ENCODE measurements around the gene INTU.
"Not testable (repeated sequence)": the region's sequence is repeated elsewhere in the genome, so short reads cannot be mapped to it uniquely, and the experiment has no call there.

Gene INTU

DNA sequence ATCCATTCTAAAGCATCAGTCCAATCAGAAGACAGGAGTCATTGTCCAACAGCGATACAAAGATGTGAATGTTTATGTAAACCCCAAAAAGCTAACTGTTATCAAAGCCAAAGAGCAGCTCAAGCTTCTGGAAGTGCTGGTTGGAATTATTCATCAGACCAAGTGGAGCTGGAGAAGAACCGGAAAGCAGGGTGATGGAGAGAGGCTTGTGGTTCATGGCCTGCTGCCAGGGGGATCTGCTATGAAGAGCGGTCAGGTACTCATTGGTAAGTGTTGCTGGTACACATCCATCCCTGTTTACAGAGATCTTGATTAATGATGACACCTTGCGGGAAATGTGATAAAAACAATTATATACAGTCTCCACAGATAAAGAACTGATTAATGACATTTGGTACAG, 11.0 kb downstream of the INTU start:
- no peak for DNase-seq (ENCODE audit: low spot score)

DNA sequence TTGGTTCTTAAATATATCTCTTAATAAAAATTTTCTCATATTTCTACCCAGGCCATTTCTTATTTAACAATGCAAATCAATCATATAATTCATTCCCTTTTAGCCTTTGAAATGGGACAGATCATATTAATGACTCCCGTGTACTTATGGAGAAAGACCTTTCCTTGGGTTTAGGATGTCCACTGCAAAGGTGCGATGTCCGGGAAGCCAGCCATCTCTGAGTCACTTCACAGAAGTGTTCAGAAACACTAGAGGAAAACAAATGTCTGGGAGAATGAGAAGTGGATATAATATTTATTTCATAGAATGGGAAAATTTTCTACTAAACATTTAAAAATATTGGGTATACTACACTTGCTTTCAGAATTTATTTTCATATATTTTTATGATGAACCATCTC, 15.3 kb downstream of the INTU start:
- no peak for DNase-seq (ENCODE audit: low spot score)

DNA sequence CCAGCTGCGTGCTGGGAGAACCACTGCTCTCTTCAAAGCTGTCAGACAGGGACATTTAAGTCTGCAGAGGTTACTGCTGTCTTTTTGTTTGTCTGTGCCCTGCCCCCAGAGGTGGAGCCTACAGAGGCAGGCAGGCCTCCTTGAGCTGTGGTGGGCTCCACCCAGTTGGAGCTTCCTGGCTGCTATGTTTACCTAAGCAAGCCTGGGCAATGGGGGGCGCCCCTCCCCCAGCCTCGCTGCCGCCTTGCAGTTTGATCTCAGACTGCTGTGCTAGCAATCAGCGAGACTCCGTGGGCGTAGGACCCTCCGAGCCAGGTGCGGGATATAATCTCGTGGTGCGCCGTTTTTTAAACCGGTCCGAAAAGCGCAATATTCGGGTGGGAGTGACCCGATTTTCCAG, 22.8 kb downstream of the INTU start:
- DNase-seq (ENCODE audit: low spot score): not testable (repeated sequence)

DNA sequence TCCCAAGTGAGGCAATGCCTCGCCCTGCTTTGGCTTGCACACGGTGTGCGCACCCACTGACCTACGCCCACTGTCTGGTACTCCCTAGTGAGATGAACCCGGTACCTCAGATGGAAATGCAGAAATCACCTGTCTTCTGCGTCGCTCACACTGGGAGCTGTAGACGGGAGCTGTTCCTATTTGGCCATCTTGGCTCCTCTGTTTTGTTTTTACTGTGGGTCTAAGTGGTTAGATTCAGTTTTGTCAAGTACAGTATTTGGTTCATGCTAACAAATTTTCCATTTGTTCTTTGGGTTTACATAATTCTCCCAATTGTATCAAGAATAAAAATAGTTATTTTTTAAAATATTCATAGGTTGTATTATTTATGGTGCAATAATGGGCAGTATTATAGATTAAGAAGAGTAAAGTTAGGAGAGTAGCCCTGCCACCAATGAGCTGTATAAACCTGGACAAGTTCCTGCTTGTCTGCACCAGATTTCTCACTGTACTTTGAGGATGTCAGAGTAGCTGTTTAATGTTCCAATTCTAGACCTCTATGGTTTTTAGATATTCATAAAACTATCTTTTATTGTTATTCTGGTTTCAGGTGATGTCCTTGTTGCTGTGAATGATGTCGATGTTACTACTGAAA, 23.4 kb downstream of the INTU start:
- no peak for DNase-seq (ENCODE audit: low spot score)

DNA sequence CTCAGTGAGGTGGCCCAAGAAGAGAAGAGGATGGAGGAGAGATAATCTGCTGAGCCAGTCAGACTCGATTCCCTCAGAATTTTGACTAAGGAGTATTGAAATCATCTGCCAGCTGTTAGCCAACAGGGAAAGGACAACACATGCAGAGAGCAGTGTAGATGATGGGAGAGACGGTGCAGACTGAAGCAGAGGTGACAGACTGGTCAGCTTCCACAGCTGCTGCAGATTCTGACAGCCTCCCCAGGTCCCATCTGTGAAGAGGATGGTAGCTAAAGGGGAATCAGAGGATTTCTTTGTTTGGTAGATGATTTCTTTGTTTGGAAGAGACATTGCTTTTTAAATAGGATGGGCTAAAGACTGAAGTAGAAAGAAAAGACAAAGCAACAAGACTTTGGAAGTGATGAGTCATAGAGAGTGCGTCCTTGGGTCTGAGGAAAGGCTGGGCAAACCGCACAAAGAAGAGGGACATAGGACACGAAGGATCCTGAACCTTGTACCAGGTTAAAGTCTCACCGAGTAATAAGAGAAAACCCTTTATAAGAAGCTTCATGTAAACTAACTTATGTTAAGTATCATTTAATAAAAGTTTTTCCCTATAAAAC, 27.6 kb downstream of the INTU start:
- DNase-seq (ENCODE audit: low spot score): no peak

DNA sequence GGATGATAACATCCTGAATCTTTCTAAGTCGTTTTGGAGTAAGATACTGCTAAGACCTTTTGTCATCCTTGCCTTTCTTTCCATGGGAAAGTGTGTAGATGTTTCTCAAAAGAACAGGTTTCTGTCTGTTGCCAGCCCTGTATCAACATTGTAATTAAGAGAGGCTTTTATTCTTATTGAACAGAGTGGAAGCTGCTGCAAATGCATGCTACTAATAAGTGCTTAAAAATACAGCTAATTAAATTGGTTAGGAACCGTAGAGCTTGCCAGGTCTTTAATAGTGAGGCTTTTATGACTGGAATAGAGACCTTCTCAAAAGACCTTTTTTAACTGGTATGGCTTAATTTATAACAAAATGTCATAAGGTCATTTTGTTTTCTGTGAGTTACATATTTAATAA, 34.4 kb downstream of the INTU start:
- no peak for DNase-seq (ENCODE audit: low spot score)

DNA sequence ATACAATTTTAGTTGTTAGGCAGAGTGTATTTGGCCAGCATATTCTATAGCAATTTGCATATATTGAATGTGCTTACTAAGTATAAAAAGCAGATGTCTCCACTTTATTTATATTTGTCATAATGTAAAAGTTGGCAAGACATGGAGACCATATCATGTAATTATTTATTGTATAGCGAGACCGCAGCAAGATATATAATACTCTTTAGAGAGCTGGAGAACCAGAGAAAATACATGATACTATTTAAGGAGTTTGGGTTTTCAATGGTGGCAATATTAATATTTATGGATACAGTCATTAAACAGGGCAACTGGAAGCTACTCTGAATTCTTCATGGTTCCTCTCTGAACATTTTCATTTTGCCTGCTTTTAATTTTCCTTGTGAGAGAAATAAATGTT, 35.0 kb downstream of the INTU start:
- DNase-seq (ENCODE audit: low spot score): no peak

DNA sequence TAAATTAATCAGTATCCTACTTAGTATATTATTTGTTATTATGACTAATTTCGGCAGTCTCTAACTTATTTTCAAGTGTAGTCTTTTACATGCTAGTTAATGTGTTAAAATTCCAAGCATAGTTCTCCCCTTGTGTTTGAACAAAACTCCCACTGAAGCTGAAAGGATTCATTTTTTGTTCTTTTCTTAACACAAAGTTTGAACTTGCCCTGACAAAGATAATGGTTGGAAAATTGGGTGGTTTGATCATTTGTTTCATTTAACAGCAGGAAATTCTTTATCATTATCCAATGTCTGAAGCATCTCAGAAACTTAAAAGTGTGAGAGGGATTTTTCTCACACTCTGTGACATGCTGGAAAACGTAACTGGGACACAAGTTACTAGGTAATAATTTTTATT, 36.0 kb downstream of the INTU start:
- no peak for DNase-seq (ENCODE audit: low spot score)

DNA sequence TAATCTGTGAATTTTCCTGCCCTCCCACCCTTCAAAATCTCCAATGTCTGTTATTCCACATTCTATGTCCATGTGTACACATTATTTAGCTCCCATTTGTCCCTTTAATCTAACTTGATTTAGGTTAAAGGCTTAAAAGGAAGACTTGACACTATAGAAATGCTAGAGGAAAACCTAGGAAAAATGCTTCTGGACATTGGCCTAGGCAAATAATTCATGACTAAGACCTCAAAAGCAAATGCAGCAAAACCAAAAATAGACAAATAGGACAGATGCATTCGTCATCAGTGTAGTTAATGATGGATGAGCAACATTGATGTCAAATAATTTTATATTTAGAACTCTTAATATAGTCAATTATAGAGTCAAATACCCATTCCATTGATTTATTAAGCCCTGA, 36.9 kb downstream of the INTU start:
- DNase-seq (ENCODE audit: low spot score): no peak

DNA sequence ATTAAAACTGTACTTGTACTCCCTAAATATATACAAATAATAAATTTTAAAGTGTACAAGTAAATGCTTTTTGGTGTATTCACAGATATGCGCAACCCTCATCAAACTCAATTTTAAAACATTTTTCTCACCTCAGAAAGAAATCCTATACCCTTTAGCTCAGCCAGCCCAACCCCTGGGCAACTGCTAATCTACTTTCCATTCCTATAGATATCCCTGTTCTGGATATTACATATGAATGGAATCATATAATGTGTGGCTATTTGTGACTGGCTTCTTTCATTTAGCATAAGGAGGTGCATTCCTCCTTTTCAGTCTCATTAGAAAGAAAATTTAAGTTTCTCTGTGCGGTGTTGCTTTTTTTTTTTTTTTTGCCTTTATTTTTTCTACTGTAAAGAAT, 39.4 kb downstream of the INTU start:
- no peak for DNase-seq (ENCODE audit: low spot score)

DNA sequence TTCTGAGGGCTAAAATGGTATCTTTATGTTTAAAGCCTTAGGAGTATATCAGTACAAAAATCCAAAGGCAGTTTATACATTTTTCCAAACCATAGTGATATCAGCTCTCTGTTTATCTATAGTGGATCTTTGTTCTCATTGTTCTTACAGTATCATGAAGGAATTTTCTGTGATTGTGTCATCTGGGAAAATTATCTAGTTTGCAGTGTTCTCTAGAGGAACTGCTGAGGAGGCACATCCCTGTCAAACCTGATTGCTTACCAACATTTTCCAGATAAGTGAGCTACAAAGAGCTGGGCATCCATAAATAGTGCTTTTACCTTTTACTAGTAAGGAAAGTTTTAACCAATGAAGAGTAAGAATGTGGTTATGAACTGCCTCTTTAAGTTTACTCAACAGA, 52.5 kb downstream of the INTU start:
- no peak for DNase-seq (ENCODE audit: low spot score)

DNA sequence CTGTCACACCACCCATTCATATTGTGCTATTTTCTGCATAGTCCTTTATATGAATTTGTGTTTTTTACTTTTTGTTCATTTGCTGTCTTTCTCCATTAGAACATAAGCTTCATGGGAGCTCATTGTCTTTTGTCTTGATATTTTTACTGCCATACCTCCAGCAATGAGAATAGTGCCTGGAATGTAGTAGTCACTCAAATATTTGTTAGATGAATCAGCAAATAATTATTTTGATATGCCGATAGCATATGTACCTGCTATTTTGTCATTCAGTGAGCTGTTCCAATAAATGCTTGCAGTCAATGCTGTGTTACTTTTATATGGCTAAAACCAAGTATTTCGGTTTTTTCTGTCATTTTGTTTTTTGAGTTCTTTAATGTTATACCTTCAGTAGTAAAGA, 53.9 kb downstream of the INTU start:
- no peak for DNase-seq (ENCODE audit: low spot score)

DNA sequence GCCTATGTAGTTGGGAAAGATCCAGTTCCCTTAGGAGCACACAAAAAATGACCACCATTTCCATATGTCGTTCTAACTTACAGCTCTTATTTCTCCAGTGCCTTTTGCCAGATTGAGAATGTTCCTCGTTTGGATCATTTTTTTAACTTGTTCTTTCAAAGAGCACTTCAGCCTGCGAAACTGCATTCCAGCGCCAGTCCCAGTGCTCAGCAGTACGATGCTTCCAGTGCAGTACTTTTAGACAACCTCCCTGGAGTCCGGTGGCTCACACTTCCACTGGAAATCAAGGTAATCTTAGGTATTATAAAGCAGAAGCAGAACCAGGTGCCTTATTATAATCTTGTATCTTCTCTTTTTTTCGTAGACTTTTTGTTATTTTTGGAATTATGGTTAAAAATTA, 54.8 kb downstream of the INTU start:
- no peak for DNase-seq (ENCODE audit: low spot score)

DNA sequence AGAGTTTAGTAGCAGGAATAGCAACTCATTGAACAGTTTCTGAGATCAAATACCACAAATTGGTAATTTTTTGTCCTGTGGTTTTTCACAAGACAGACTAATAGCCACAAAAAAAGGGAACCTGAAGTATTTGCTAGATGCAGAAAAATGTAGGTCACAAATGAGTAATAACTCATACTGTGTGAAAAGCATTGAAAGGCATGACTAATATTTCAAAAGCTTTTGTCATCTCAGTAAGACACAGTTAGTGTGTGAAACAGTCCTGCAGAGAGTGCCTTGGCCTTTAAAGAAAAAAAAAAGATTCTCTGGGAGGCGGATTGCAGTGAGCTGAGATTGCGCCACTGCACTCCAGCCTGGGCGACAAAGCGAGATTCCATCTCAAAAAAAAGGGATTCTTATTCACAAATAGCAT, 66.0 kb downstream of the INTU start:
- DNase-seq (ENCODE audit: low spot score): no peak

DNA sequence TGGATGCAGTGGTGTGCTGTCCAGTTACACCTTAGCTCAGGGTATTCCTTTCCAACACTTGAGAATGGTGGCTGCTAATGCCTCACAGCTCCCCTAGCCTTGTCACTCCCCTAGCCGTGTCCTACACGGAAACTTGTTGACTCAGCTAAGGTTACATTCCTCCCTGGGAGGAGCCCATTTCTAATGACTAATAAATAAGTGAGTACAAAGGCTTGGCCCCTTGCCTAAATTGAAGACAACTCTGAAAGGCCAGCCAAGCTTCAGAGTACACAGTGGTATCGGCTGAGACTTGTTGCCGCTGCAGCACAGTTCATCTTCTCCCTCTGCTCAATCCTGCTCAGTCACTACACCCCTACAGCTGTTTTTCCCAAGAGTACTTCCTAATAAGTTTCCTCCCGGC, 76.2 kb downstream of the INTU start:
- no peak for DNase-seq (ENCODE audit: low spot score)

DNA sequence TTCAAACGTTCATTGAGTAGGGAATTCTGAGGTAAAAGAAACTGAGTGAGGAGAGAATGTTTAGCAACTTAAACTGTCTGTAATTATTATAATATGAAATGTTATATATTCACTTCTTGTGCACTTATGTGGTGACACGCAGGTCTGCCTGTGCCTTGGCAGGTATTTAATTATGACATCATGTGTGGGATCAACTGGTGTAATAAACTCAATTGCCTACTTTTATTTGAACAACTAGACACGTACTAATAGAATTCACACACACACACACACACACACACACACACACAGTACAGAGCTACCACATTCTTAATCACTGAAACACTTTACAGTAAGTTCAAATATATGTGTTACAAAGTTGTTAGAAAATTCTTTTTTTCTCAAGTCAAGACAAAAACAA, 76.7 kb downstream of the INTU start:
- DNase-seq (ENCODE audit: low spot score): no peak

DNA sequence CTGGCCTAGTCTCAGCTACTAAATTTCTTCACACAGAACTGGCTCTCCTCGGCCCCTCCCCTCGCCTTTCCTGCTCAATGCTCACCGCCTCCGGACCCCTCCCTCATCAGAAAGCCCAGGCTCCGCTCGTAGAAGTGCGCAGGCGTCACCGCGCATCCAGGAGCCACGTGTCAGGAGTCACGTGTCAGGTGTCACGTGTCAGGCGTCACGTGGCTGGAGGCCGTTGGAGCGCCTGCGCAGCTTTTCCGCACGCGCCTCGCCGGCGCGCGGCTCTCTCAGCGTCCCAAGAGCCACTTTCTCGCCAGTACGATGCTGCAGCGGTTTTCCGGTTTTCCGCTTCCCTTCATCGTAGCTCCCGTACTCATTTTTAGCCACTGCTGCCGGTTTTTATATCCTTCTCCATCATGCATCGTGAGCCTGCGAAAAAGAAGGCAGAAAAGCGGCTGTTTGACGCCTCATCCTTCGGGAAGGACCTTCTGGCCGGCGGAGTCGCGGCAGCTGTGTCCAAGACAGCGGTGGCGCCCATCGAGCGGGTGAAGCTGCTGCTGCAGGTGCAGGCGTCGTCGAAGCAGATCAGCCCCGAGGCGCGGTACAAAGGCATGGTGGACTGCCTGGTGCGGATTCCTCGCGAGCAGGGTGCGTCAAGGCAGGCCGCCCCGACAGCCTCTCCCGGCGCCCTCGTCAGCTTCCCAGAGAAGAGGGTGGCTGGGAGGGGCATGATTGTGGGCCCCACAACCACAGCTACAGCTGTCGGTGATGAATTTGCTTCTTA, 97.6 kb downstream of the INTU start, which contains the start of gene SLC25A31:
Gene SLC25A31, plus strand, starts transcription at position 259 of the 772 bp plus-strand sequence. Its CDS starts 146 bp downstream, at position 405.
- no peak for DNase-seq (ENCODE audit: low spot score)

DNA sequence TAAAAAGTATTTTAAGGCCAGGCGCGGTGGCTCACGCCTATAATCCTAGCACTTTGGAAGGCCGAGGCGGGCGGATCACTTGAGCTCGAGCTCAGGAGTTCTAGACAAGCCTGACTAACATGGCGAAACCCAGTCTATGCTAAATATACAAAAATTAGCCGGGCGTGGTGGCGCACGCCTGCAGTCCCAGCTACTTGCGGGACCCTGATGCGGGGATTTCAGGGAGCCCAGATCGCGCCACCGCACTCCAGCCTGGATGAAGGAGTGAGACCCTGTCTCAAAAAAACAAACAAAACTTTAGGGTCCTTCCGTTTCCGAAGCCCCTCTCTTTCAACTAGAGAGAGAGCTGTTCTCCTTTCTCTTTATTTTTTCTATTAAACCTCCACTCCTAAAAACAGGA, 98.6 kb downstream of the INTU start:
- DNase-seq (ENCODE audit: low spot score): no peak

DNA sequence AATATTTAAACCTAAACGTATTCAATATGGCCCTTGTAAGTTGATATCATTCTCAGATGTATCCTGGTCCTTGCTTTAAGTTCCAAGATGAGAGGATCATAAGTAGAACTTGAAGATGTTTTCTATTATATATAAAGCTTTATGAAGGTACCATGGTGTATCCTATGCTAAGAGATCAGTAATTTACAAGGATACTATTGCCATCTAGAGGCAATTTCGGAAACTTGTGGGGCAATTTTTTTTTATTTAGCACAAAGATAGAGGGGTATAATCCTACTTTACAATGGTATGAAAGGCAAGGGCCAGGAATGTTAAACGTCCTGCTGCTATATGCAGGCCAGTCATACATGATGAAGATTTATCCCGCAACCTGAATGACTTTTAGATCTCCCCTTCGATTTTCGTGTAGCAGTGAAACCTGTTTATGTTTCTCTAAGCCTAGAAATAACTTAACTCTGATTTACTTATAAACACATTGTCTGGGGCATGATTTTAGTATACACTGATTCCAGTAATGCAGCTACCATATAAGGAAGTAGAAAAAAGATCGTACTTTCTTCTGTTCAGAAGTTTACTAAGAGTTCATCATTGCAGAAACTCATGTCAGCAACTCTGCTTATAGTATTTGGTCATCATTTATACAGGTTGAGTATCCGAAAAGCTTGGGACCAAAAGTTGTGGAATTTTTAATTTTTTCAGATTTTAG, 100.0 kb downstream of the INTU start:
- no peak for DNase-seq (ENCODE audit: low spot score)

DNA sequence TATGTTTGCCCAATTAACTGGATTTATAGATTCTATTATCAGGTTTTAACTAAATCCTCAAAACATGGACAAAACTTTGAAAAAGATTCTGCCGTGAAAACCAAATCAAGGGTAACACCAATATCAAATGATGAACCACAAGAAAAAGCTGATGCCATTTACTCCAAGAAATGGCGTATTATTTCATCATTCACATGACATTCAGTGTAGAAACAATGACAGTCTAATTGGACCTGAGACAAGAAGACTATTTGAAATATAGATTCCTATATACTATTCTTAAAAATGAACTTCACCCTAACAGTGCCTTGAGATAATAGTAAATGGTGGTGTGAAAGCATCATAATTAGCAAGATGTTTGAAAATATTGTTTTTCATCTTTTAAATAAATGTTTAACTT, 102.2 kb downstream of the INTU start:
- DNase-seq (ENCODE audit: low spot score): no peak

DNA sequence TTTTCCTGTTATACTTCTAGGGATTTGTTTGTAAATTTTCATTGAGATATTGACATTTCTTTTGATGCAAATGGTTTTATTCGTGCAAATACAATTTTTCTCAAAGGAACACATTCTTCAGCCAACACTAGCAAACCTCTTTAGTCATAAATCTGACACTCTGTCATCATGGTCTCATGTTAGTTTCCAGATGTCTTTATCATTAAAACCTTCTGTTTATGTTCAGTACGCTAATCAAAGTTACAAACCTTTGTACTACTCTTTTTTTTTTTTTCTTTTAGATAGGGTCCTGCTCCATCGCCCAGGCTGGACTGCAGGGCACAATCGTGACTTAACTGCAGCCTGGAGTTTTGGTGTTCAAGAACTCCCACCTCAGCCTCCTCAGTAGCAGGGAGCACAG, 104.5 kb downstream of the INTU start:
- DNase-seq (ENCODE audit: low spot score): no peak

DNA sequence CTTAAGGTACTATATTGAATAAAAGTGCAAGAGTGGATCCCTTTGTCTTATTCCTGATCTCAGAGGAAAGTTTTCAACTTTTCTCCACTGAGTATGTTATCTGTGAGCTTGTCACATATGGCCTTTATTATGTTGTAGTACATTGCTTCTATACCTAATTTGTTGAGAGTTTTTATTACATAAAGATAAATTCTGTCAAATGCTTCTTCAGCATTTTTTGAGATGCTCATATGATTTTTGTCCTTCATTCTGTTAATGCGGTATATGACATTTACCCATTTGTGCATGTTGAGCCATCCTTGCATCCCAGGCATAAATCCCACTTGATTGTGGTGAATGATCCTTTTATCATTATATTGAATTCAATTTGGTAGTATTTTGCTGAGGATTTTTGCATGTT, 108.5 kb downstream of the INTU start:
- no peak for DNase-seq (ENCODE audit: low spot score)

DNA sequence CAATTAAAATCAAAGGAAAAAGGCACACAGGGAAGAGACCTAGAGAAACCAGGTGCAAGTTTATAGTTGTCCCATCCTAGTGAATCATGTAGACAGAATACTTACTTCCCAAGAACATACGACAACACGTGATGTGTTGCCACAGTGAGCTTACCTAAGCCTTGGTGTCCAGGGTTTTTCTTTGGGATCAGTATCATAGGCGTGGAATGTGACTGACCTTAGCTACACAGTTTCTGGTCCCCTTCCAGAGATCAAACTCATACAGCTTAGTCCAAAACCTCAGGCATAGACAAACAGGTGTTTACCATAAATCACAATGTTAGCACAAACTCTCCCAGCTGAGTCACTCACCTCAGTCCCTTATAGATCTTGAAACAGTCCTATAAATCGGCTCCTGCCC, 115.1 kb downstream of the INTU start:
- DNase-seq (ENCODE audit: low spot score): no peak
